GM12801 (cell line): Measurements from ENCODE around the gene OR4D1.

Source experiments
- TF ChIP-seq, protein P1 (sequence below): IDR thresholded peaks from one replicate; pipeline ENCODE4 v1.5.1; 2011; ENCODE audit warnings: control low read depth; ENCODE audit not compliant: insufficient read length; ENCODE audit errors: extremely low read depth

Gene OR4D1

GRCh38 chr17:58176200-58176599 is 28.0 kb downstream of the OR4D1 start:
- TF ChIP-seq, protein P1, sequence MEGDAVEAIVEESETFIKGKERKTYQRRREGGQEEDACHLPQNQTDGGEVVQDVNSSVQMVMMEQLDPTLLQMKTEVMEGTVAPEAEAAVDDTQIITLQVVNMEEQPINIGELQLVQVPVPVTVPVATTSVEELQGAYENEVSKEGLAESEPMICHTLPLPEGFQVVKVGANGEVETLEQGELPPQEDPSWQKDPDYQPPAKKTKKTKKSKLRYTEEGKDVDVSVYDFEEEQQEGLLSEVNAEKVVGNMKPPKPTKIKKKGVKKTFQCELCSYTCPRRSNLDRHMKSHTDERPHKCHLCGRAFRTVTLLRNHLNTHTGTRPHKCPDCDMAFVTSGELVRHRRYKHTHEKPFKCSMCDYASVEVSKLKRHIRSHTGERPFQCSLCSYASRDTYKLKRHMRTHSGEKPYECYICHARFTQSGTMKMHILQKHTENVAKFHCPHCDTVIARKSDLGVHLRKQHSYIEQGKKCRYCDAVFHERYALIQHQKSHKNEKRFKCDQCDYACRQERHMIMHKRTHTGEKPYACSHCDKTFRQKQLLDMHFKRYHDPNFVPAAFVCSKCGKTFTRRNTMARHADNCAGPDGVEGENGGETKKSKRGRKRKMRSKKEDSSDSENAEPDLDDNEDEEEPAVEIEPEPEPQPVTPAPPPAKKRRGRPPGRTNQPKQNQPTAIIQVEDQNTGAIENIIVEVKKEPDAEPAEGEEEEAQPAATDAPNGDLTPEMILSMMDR: no peak

- TF ChIP-seq, protein P1: no peak
These were observed 33.6 kb downstream of the OR4D1 start for GRCh38 chr17:58181796-58182195.

DNA sequence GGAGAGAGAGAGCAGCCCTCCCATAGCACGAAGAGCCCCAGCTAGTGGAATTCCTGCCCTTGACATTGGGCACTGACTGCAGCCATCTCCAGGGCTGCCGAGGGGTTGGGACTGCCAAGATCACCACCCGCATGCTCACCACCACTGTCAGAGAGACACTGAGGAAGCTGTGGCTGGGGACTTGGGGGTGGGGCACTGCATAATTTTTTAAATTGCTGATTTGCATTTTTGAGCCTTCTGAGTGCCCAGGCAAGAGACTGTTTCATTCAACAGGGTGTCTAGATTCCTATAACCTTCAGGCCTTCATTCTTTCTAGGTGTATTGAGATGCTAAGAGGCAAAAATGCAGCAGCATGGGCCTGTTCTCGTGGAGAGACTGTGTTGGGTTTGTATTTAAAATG is 35.3 kb downstream of the OR4D1 start:
- TF ChIP-seq, protein P1: no peak

DNA sequence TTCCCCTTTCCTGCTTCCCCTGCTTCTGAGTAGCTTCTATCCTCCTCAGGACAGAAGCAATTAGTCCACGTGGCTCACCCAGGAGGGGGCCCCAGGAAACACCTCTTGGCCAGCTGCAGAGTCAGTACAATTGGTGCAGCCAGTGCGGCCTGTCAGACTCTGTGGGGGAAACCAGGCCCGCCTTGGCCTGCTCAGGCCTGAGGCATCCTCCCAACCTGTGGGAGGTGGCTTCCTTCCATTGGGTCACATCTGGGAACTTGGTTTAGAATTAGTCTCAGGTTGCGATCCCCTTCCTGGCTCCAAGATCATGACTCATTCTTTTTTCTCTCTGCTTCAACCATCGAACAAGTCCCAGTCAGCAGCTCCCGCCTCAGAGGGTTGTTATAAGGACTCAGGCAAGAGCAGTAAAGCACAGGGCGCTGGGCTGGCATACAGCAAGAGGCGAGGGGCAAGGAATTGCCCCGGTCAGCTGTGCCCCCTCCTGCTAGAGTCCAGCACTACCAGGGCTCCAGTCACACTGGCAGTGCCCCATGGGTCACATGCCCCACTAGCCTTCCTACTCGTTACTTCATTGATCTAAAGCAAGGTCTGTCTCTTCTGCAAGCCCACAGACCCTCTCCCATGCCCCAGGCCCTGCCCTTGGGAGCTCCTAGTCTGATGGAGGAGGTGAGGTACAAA is 36.3 kb downstream of the OR4D1 start:
- TF ChIP-seq, protein P1: no peak

GRCh38 chr17:58184986-58185761 is 37.0 kb downstream of the OR4D1 start:
- TF ChIP-seq, protein P1: no peak

- TF ChIP-seq, protein P1: no peak
These were observed 38.4 kb downstream of the OR4D1 start for GRCh38 chr17:58186591-58186990.

DNA sequence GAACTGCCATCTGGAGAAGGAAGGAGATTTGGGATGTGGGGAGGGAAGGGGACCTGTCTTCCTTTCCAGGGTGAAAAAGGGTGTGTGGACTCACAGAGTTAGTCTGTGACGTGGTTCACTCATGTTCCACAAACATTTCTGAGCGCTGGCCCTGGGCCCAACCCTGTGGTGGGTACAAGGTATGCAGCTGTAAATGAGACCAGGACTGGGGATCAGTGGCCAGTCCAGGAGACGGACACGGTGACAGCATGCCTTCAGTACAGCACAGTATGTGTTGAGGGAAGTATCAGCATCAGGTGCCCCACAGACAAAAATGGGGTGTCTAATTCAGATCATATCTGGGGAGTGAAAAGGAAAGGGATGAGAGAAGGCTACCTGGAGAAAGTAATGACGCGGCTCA is 38.9 kb downstream of the OR4D1 start:
- TF ChIP-seq, protein P1: no peak
